GM18499 (cell line): Measurements from ENCODE around the gene NRIP2.
A peak's percentile ranks its signal among the peaks of the same experiment; 100 is the strongest.
"Not testable (repeated sequence)": the region's sequence is repeated elsewhere in the genome, so short reads cannot be mapped to it uniquely, and the experiment has no call there.

ENCODE experiments used
- ATAC-seq: cut with Tn5 transposase; IDR thresholded peaks from one replicate; pipeline ENCODE4 v1.9.1; 2021; ENCODE audit warnings: moderate number of reproducible peaks; ENCODE audit not compliant: insufficient read depth, unreplicated experiment

NRIP2 gene

GRCh38 chr12:2834581-2835491 is at the start of gene NRIP2:
Gene NRIP2, minus strand, starts transcription at chr12:2835035. Its CDS starts 52 bp downstream, at chr12:2834983.
- ATAC-seq: no peak

GRCh38 chr12:2879853-2880252 is 45.0 kb upstream of the NRIP2 start:
- no peak for ATAC-seq

- ATAC-seq: no peak
Observed at GRCh38 chr12:2877953-2878732, 43.3 kb upstream of the NRIP2 start.

GRCh38 chr12:2877047-2877952 is 42.5 kb upstream of the NRIP2 start, which contains the start of the genes FOXM1 and RHNO1:
Gene FOXM1, minus strand, starts transcription at chr12:2877174. Its CDS starts 2,696 bp downstream, at chr12:2874478.
Gene RHNO1, plus strand, starts transcription at chr12:2877223. Its CDS starts 8,144 bp downstream, at chr12:2885367.
- peak; percentile 63 for ATAC-seq

GRCh38 chr12:2876431-2877046 is 41.7 kb upstream of the NRIP2 start:
- ATAC-seq: no peak

- ATAC-seq: not testable (repeated sequence)
Observed at GRCh38 chr12:2868986-2869632, 34.3 kb upstream of the NRIP2 start.

GRCh38 chr12:2864198-2864597 is 29.4 kb upstream of the NRIP2 start:
- ATAC-seq: no peak

- ATAC-seq: not testable (repeated sequence)
Observed at GRCh38 chr12:2863402-2863801, 28.6 kb upstream of the NRIP2 start.

GRCh38 chr12:2862876-2863275 is 28.0 kb upstream of the NRIP2 start:
- no peak for ATAC-seq

- ATAC-seq: no peak
Observed at GRCh38 chr12:2860170-2860569, 25.3 kb upstream of the NRIP2 start.

- no peak for ATAC-seq
Observed at GRCh38 chr12:2858944-2859421, 24.1 kb upstream of the NRIP2 start.

GRCh38 chr12:2858334-2858733 is 23.5 kb upstream of the NRIP2 start:
- no peak for ATAC-seq

GRCh38 chr12:2857576-2857975 is 22.7 kb upstream of the NRIP2 start:
- no peak for ATAC-seq

- no peak for ATAC-seq
Observed at GRCh38 chr12:2857021-2857431, 22.2 kb upstream of the NRIP2 start, which contains the start of gene TEX52. Gene TEX52, minus strand, starts transcription at chr12:2857039. Its CDS starts 13 bp downstream, at chr12:2857026.

- no peak for ATAC-seq
Observed at GRCh38 chr12:2856051-2856450, 21.2 kb upstream of the NRIP2 start.

GRCh38 chr12:2855546-2855945 is 20.7 kb upstream of the NRIP2 start:
- ATAC-seq: no peak

GRCh38 chr12:2854669-2855453 is 20.0 kb upstream of the NRIP2 start:
- ATAC-seq: no peak

GRCh38 chr12:2853626-2854025 is 18.8 kb upstream of the NRIP2 start:
- no peak for ATAC-seq
